Breast epithelium (tissue), 4 donors: ENCODE measurements around the gene PIGH. TPM values are rescaled to one million over a fixed set of nuclear protein-coding genes. Genes with fewer than 3 reads are reported as not detected.

Experiments
- DNase-seq, 2 donors: peaks; one replicate each; pipeline ENCODE4 v3.0.0-alpha.2; 2019; ENCODE audit warnings: low spot score in 2 of 2
- H3K27ac ChIP-seq, 2 donors: fragments of 200-600 bp; sonication (generic) in 1 of 2; one replicate each; pipeline ENCODE4 v1.5.1; 2016 to 2019; ENCODE audit warnings: mild to moderate bottlenecking in 1 of 2
- H3K27me3 ChIP-seq, 2 donors: fragments of 200-600 bp; sonication (generic) in 1 of 2; one replicate each; pipeline versions ENCODE4 v1.5.1 to v1.6.0; 2017 to 2019; ENCODE audit warnings: control low read depth in 1 of 2, mild to moderate bottlenecking in 1 of 2
- H3K36me3 ChIP-seq: fragments of 200-600 bp; one replicate; pipeline ENCODE4 v1.5.1; 2019
- H3K4me1 ChIP-seq, 2 donors: fragments of 200-600 bp; sonication (generic); one replicate each; pipeline ENCODE4 v1.5.1; 2016 to 2019; ENCODE audit warnings: control low read depth in 1 of 2
- H3K4me3 ChIP-seq, 3 donors: fragments of 200-600 bp; sonication (generic); 1 replicate in 2 of 3; 2 replicates in 1 of 3; pipeline ENCODE4 v1.5.1; 2016 to 2019; ENCODE audit warnings: mild to moderate bottlenecking in 3 of 3, moderate library complexity in 2 of 3
- H3K9me3 ChIP-seq, 2 donors: fragments of 200-600 bp; sonication (generic) in 1 of 2; one replicate each; pipeline ENCODE4 v1.5.1; 2016 to 2019; ENCODE audit warnings: control low read depth in 1 of 2
- POLR2A ChIP-seq: fragments of 450-650 bp; IDR thresholded peaks from one replicate; pipeline ENCODE4 v1.6.1; 2016; ENCODE audit warnings: antibody characterized with exemption, mild to moderate bottlenecking, moderate library complexity
- POLR2AphosphoS5 ChIP-seq, 3 donors: sonication (generic); formaldehyde crosslinking; IDR thresholded peaks; one replicate each; pipeline ENCODE4 v1.6.1; 2017; ENCODE audit warnings: antibody characterized with exemption in 3 of 3
- intact Hi-C: fragments of 100-400 bp; cut with DNase I; formaldehyde crosslinking; loops from one replicate; pipeline ENCODE4 v1.15.1; 2023; ENCODE audit warnings: low total_unique reads
- total RNA-seq, 3 donors: library from RNA; depleted of rRNA; stranded (reverse); fragments of >200 nt; gene quantifications; one replicate each; pipeline ENCODE4 v1.1.0, GENCODE V29; 2016
- TF ChIP-seq, protein P1 (sequence below), 3 donors: fragments of 450-650 bp; IDR thresholded peaks; one replicate each; pipeline ENCODE4 v1.5.1; 2016 to 2017; ENCODE audit warnings: antibody characterized with exemption in 3 of 3, mild to moderate bottlenecking in 3 of 3, moderate library complexity in 3 of 3

The PIGH gene
- total RNA-seq, 3 donors from 2014 or later: 32.8 to 37.6 (median 33.8) TPM

DNA sequence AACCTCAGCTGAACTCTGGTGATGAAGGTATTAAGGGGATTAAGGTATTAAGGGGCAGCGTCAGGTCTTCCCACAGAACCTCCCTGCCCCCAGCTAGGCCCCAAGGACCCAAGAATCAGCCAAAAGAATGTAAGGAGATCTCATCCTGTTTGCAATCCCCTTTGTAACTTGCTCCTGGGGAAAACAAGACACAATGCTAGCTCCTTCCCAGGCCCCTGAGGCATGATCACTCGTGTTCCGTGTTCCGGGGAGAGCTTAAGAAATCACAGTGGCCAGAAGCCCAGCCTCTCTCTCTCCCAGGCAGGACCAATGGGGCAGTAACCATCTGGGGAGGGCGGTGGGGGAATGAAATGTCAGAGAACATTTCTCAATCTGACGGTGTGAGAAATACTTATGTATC is 33.2 kb downstream of the PIGH start:
- H3K36me3 ChIP-seq: no peaks in the 10 kb centered on the region
- TF ChIP-seq, protein P1, sequence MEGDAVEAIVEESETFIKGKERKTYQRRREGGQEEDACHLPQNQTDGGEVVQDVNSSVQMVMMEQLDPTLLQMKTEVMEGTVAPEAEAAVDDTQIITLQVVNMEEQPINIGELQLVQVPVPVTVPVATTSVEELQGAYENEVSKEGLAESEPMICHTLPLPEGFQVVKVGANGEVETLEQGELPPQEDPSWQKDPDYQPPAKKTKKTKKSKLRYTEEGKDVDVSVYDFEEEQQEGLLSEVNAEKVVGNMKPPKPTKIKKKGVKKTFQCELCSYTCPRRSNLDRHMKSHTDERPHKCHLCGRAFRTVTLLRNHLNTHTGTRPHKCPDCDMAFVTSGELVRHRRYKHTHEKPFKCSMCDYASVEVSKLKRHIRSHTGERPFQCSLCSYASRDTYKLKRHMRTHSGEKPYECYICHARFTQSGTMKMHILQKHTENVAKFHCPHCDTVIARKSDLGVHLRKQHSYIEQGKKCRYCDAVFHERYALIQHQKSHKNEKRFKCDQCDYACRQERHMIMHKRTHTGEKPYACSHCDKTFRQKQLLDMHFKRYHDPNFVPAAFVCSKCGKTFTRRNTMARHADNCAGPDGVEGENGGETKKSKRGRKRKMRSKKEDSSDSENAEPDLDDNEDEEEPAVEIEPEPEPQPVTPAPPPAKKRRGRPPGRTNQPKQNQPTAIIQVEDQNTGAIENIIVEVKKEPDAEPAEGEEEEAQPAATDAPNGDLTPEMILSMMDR (IDR thresholded peaks at IDR 0.05): no peak
- no peak for TF ChIP-seq POLR2AphosphoS5 (IDR thresholded peaks at IDR 0.05)
- no peak for TF ChIP-seq POLR2A
- intact Hi-C loops: no loop called here

DNA sequence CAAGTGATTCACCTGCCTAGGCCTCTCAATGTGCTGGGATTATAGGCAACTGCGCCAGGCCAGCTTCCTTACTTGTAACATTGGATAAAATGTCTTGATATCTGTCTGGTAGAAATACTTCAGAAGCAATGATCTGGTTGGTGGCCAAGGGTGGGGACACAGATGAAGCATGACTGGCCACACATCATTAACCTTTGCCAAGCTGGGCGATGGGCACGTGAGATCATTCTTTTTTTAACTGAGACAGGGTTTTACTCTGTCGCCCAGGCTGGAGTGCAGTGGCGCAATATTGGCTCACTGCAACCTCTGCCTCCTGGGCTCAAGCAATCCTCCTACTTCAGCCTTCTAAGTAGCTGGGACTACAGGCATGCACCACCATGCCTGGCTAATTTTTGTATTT is 35.8 kb downstream of the PIGH start:
- Histone ChIP-seq H3K4me1 (no peaks in the 10 kb centered on the region), H3K27ac (no peak overlapping the region), H3K4me3 (no peak overlapping the region), H3K27me3 (no peaks in the 10 kb centered on the region), H3K36me3 (no peaks in the 10 kb centered on the region), H3K9me3 (no peaks in the 10 kb centered on the region)
- intact Hi-C loops: no loop called here
- TF ChIP-seq, protein P1 (IDR thresholded peaks at IDR 0.05): no peak
- DNase-seq: no peak

More for the DNA sequence above, 33.2 kb downstream of the PIGH start:
- no peaks in the 10 kb centered on the region for H3K4me1 ChIP-seq
- H3K27me3 ChIP-seq: no peaks in the 10 kb centered on the region
- peak overlapping the region in 1 of 2 donors; percentile 50 for H3K27ac ChIP-seq
- H3K9me3 ChIP-seq: no peaks in the 10 kb centered on the region
- no peak for DNase-seq
- H3K4me3 ChIP-seq: no peak overlapping the region

DNA sequence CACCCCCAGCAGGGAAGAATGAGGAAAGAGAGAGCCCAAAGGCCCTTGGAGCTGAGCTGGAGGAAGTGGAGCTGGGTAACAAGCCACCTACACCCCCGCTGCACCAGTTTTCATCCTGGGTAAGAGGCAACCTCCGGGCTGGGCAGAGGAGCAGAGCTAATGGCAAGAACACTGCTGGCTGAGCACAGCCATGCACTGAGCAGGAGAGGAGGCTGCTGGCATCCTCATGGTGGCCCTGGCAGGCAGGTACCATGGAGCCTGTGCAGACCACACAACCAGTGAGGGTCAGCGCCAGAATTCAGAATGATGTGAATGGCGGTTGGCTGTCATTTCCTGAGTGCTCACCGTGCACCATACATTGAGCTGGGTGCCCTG is 37.3 kb downstream of the PIGH start:
- H3K36me3 ChIP-seq: no peaks in the 10 kb centered on the region
- TF ChIP-seq, protein P1 (IDR thresholded peaks at IDR 0.05): no peak
- no peak for TF ChIP-seq POLR2A
- TF ChIP-seq POLR2AphosphoS5 (IDR thresholded peaks at IDR 0.05): no peak
- H3K4me3 ChIP-seq: no peak overlapping the region
- no peaks in the 10 kb centered on the region for H3K27me3 ChIP-seq
- intact Hi-C loops: no loop called here
- DNase-seq: no peak
- no peaks in the 10 kb centered on the region for H3K4me1 ChIP-seq
- no peaks in the 10 kb centered on the region for H3K9me3 ChIP-seq
- no peak overlapping the region for H3K27ac ChIP-seq

DNA sequence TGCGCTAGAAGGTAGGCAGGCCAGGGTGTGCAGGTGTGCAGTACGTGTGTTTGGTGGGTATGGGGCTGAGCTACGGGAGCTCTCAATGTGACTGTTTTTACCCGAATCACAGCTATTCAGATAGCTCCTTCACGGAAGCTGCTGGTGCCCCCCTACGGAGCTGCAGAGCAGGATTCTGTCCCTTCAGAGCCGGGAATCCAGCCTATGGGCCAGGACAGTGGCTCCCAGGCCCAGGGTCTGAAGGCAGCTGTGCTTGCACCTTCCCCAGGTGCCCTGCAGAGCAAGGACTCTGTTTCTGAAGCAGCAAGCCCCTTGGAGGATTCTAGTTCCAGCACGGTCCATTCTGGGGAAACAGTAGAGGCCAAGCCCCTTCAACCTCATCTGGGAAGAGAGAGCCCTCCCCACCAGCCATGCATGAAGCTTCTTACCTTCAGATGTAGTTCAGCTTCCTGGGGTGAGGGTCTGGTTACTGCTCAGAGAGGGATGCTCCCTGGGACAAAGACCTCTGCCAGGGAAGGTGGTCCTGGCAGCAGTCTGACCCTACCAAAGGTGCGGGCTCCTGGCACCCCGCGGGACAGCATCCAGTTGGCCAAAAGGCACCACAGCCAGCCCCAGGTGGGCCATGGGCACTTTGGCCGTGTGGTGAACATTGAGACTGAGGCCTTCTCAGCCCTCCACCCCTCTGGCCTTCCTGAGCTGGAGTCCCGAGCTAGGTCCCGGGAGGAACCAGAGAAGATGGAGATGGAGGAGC is 37.9 kb downstream of the PIGH start:
- no peak for DNase-seq
- H3K27ac ChIP-seq: no peak overlapping the region
- intact Hi-C loops: no loop called here
- H3K4me1 ChIP-seq: no peaks in the 10 kb centered on the region
- TF ChIP-seq, protein P1 (IDR thresholded peaks at IDR 0.05): no peak
- TF ChIP-seq POLR2AphosphoS5 (IDR thresholded peaks at IDR 0.05) (no peak), POLR2A (no peak)
- H3K27me3 ChIP-seq: no peaks in the 10 kb centered on the region
- H3K4me3 ChIP-seq: no peak overlapping the region
- no peaks in the 10 kb centered on the region for H3K36me3 ChIP-seq
- no peaks in the 10 kb centered on the region for H3K9me3 ChIP-seq

DNA sequence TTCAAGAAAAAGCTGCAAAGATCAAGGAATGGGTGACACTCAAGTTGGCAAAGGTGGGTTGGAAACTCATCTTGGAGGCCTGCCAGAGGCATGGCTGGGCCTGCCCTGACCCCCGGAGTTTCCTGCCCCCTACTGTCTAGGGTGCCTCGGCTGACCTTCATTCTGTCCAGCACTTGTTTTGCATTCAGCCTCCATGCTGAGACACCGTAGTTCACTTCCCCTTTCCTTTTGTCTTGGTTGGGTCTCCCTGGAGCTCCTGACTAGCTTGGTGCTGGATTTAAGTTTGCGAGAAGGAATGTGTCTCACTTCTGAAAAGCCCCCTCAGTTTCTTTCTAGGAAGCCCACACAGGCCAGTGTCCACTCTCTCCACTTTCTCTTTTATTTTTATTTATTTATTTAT is 40.4 kb downstream of the PIGH start:
- no peaks in the 10 kb centered on the region for H3K27me3 ChIP-seq
- intact Hi-C loops: no loop called here
- DNase-seq: no peak
- H3K9me3 ChIP-seq: no peaks in the 10 kb centered on the region
- H3K27ac ChIP-seq: no peak overlapping the region
- H3K4me1 ChIP-seq: no peaks in the 10 kb centered on the region
- H3K36me3 ChIP-seq: no peaks in the 10 kb centered on the region
- no peak overlapping the region for H3K4me3 ChIP-seq
- TF ChIP-seq, protein P1 (IDR thresholded peaks at IDR 0.05): no peak
- no peak for TF ChIP-seq POLR2AphosphoS5 (IDR thresholded peaks at IDR 0.05)
- no peak for TF ChIP-seq POLR2A
